Measurements from ENCODE around the gene PCTP.

The PCTP gene

GRCh38 chr17:55727275-55727674, 23.6 kb upstream of the PCTP start:
- no peak for DNase-seq

GRCh38 chr17:55727920-55728319, 22.9 kb upstream of the PCTP start:
- no peak for DNase-seq

GRCh38 chr17:55728361-55728760, 22.5 kb upstream of the PCTP start:
- no peak for DNase-seq

GRCh38 chr17:55728833-55729232, 22.0 kb upstream of the PCTP start:
- no peak for DNase-seq

- no peak for DNase-seq
Measured at GRCh38 chr17:55729484-55729883, 21.4 kb upstream of the PCTP start.

GRCh38 chr17:55730380-55730779, 20.5 kb upstream of the PCTP start:
- peak in 1 of 51 donors; percentile 10 for DNase-seq

- DNase-seq: no peak
Measured at GRCh38 chr17:55730808-55731207, 20.0 kb upstream of the PCTP start.

- DNase-seq: peak in 15 of 51 donors; percentile 2 to 47 (median 26)
Measured at GRCh38 chr17:55731586-55732250, 19.1 kb upstream of the PCTP start.

- no peak for DNase-seq
Measured at GRCh38 chr17:55734128-55734781, 16.6 kb upstream of the PCTP start.

- no peak for DNase-seq
Measured at GRCh38 chr17:55735731-55736405, 15.0 kb upstream of the PCTP start.

- DNase-seq: no peak
Measured at GRCh38 chr17:55737976-55738501, 12.8 kb upstream of the PCTP start.

GRCh38 chr17:55740511-55741355, 10.1 kb upstream of the PCTP start:
- no peak for DNase-seq

- no peak for DNase-seq
Measured at GRCh38 chr17:55741356-55741700, 9.5 kb upstream of the PCTP start.

GRCh38 chr17:55742272-55743102, 8.4 kb upstream of the PCTP start:
- no peak for DNase-seq

- no peak for DNase-seq
Measured at GRCh38 chr17:55743103-55743679, 7.7 kb upstream of the PCTP start.

- DNase-seq: no peak
Measured at GRCh38 chr17:55745258-55745657, 5.6 kb upstream of the PCTP start.

GRCh38 chr17:55746466-55746865, 4.4 kb upstream of the PCTP start:
- DNase-seq: no peak

- DNase-seq: no peak
Measured at GRCh38 chr17:55747209-55747608, 3.6 kb upstream of the PCTP start.

- DNase-seq: no peak
Measured at GRCh38 chr17:55748841-55749240, 2.0 kb upstream of the PCTP start.

GRCh38 chr17:55749985-55750384, 866 bp upstream of the PCTP start:
- no peak for DNase-seq

Data from hypothalamus (tissue), 51 donors.